ENCODE results near the gene FTCDNL1.

GRCh38 chr2:199842631-199843395 is 8.2 kb downstream of the FTCDNL1 start:
- no peak for TF ChIP-seq EZH2 (IDR thresholded peaks at IDR 0.05; ENCODE audit: borderline replicate concordance, insufficient read depth, low read depth, low read length, poor library complexity, severe bottlenecking)
- TF ChIP-seq, protein P1, sequence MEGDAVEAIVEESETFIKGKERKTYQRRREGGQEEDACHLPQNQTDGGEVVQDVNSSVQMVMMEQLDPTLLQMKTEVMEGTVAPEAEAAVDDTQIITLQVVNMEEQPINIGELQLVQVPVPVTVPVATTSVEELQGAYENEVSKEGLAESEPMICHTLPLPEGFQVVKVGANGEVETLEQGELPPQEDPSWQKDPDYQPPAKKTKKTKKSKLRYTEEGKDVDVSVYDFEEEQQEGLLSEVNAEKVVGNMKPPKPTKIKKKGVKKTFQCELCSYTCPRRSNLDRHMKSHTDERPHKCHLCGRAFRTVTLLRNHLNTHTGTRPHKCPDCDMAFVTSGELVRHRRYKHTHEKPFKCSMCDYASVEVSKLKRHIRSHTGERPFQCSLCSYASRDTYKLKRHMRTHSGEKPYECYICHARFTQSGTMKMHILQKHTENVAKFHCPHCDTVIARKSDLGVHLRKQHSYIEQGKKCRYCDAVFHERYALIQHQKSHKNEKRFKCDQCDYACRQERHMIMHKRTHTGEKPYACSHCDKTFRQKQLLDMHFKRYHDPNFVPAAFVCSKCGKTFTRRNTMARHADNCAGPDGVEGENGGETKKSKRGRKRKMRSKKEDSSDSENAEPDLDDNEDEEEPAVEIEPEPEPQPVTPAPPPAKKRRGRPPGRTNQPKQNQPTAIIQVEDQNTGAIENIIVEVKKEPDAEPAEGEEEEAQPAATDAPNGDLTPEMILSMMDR (IDR thresholded peaks at IDR 0.05) = no peak
